Loucy (cell line): ENCODE data around the gene COX7A2.

Source experiments
- CTCF ChIP-seq: fragments of 200-600 bp; sonication (generic); conservative IDR thresholded peaks from 2 replicates; pipeline ENCODE4 v1.5.1; 2014; ENCODE audit warnings: mild to moderate bottlenecking, antibody characterized with exemption, low read length
- EZH2phosphoT487 ChIP-seq: fragments of 200-600 bp; IDR thresholded peaks from 2 replicates; pipeline ENCODE4 v1.6.1; 2018; ENCODE audit warnings: antibody characterized with exemption, mild to moderate bottlenecking, moderate library complexity, borderline replicate concordance

GRCh38 chr6:75217193-75217592, 26.4 kb downstream of the COX7A2 start:
- TF ChIP-seq CTCF (no peak), EZH2phosphoT487 (no peak)
